Measurements from ENCODE around the gene KCNA5.

KCNA5 gene

GRCh38 chr12:5040368-5040767 is 3.3 kb upstream of the KCNA5 start:
- H3K27ac ChIP-seq (ENCODE audit: insufficient read depth in 1 of 2, low read depth in 1 of 2, low read length in 2 of 2, poor library complexity in 1 of 2, severe bottlenecking in 2 of 2): no peak overlapping the region
- no peak for DNase-seq
- peaks cover 7 to 52% (median 33%) of the 10 kb centered on the region in 5 experiments for H3K27me3 ChIP-seq (replicated peaks in 2 of 5; ENCODE audit: control insufficient read depth in 4 of 5, insufficient read depth in 5 of 5, low read length in 4 of 5)
- WGBS (ENCODE audit: insufficient coverage): 17% methylated on average over 1 of the region's 5 CpGs
- no peak overlapping the region for H3K4me3 ChIP-seq (ENCODE audit: control insufficient read depth in 1 of 7, extremely low read depth in 1 of 7, insufficient read depth in 4 of 7, low read depth in 2 of 7, low read length in 6 of 7)
- peaks cover 0 to 6% (median 1%) of the 10 kb centered on the region in 5 experiments for H3K9me3 ChIP-seq (ENCODE audit: control extremely low read depth in 1 of 5, control insufficient read depth in 4 of 5, insufficient read depth in 2 of 5, low read depth in 1 of 5, low read length in 4 of 5)
- peaks cover 0 to 13% (median 4%) of the 10 kb centered on the region in 4 experiments for H3K4me1 ChIP-seq (ENCODE audit: control extremely low read depth in 1 of 4, control insufficient read depth in 4 of 4, insufficient read depth in 4 of 4, low read length in 3 of 4)
- H3K36me3 ChIP-seq (ENCODE audit: control insufficient read depth in 4 of 4, insufficient read depth in 4 of 4, low read length in 3 of 4): no peaks in the 10 kb centered on the region
- CTCF ChIA-PET: interaction anchor here (1.1 to 1.8 kb wide), 3 partner anchors 10 to 19 kb away, joined by 3 to 5 read pairs (median 4); no protein-coding TSS in a partner anchor
- POLR2A ChIA-PET: no interaction called here

GRCh38 chr12:5044420-5045295 is 979 bp downstream of the KCNA5 start:
- H3K27me3 ChIP-seq (replicated peaks in 2 of 5; ENCODE audit: control insufficient read depth in 4 of 5, insufficient read depth in 5 of 5, low read length in 4 of 5): peaks cover 7 to 74% (median 31%) of the 10 kb centered on the region in 5 experiments
- CTCF ChIA-PET: no interaction called here
- WGBS (ENCODE audit: insufficient coverage): 54% methylated on average over 66 of the region's 71 CpGs

DNA sequence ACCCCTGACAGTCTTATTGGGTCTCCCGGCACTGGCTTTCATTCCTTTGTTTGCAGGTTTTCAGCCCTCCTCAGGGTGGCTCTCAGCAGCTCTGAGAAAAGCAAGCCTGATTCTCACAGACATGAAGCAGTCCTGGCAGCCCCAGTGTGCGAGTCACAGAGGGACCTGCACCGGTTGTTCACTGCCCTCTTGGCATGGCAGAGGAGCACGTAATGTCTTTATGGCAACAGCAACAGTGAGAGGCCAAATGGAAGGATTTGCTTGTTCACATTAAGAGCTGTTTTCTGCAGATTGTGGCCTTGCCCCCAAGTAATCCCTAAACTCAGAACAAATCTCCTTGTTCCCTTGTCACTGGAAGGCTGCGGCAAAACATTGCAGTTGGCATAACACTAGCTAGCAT is 3.4 kb downstream of the KCNA5 start:
- H3K36me3 ChIP-seq (ENCODE audit: control insufficient read depth in 4 of 4, insufficient read depth in 4 of 4, low read length in 3 of 4): no peaks in the 10 kb centered on the region
- H3K27me3 ChIP-seq (replicated peaks in 2 of 5; ENCODE audit: control insufficient read depth in 4 of 5, insufficient read depth in 5 of 5, low read length in 4 of 5): peaks cover 2 to 56% (median 19%) of the 10 kb centered on the region in 5 experiments
- WGBS (ENCODE audit: insufficient coverage): 97% methylated on average over 5 of the region's 5 CpGs
- CTCF ChIA-PET: interaction anchor here (0.6 kb wide), 1 partner anchor 1617 kb away, joined by 3 read pairs; no protein-coding TSS in a partner anchor
- H3K27ac ChIP-seq (ENCODE audit: insufficient read depth in 1 of 2, low read depth in 1 of 2, low read length in 2 of 2, poor library complexity in 1 of 2, severe bottlenecking in 2 of 2): no peak overlapping the region
- peaks cover 0 to 19% (median 13%) of the 10 kb centered on the region in 4 experiments for H3K4me1 ChIP-seq (ENCODE audit: control extremely low read depth in 1 of 4, control insufficient read depth in 4 of 4, insufficient read depth in 4 of 4, low read length in 3 of 4)
- no peak overlapping the region for H3K4me3 ChIP-seq (ENCODE audit: control insufficient read depth in 1 of 7, extremely low read depth in 1 of 7, insufficient read depth in 4 of 7, low read depth in 2 of 7, low read length in 6 of 7)
- POLR2A ChIA-PET: interaction anchor here (0.6 kb wide), 1 partner anchor 166 kb away, joined by 3 read pairs; no protein-coding TSS in a partner anchor
- DNase-seq: no peak
- no peaks in the 10 kb centered on the region for H3K9me3 ChIP-seq (ENCODE audit: control extremely low read depth in 1 of 5, control insufficient read depth in 4 of 5, insufficient read depth in 2 of 5, low read depth in 1 of 5, low read length in 4 of 5)

More at GRCh38 chr12:5044420-5045295, 979 bp downstream of the KCNA5 start:
- H3K27ac ChIP-seq (ENCODE audit: insufficient read depth in 1 of 2, low read depth in 1 of 2, low read length in 2 of 2, poor library complexity in 1 of 2, severe bottlenecking in 2 of 2): no peak overlapping the region
- H3K9me3 ChIP-seq (ENCODE audit: control extremely low read depth in 1 of 5, control insufficient read depth in 4 of 5, insufficient read depth in 2 of 5, low read depth in 1 of 5, low read length in 4 of 5): peaks cover 0 to 6% (median 0%) of the 10 kb centered on the region in 5 experiments
- POLR2A ChIA-PET: no interaction called here
- H3K36me3 ChIP-seq (ENCODE audit: control insufficient read depth in 4 of 4, insufficient read depth in 4 of 4, low read length in 3 of 4): no peaks in the 10 kb centered on the region
- peak overlapping the region in 1 of 7 experiments; percentile 48 for H3K4me3 ChIP-seq (ENCODE audit: control insufficient read depth in 1 of 7, extremely low read depth in 1 of 7, insufficient read depth in 4 of 7, low read depth in 2 of 7, low read length in 6 of 7)
- peaks cover 0 to 13% (median 4%) of the 10 kb centered on the region in 4 experiments for H3K4me1 ChIP-seq (ENCODE audit: control extremely low read depth in 1 of 4, control insufficient read depth in 4 of 4, insufficient read depth in 4 of 4, low read length in 3 of 4)
- DNase-seq: no peak

- peaks cover 0 to 50% (median 15%) of the 10 kb centered on the region in 5 experiments for H3K27me3 ChIP-seq (replicated peaks in 2 of 5; ENCODE audit: control insufficient read depth in 4 of 5, insufficient read depth in 5 of 5, low read length in 4 of 5)
Measured at GRCh38 chr12:5047729-5048128, 4.0 kb downstream of the KCNA5 start.

GRCh38 chr12:5050542-5050941 is 6.9 kb downstream of the KCNA5 start:
- H3K4me1 ChIP-seq (ENCODE audit: control extremely low read depth in 1 of 4, control insufficient read depth in 4 of 4, insufficient read depth in 4 of 4, low read length in 3 of 4): peaks cover 0 to 21% (median 15%) of the 10 kb centered on the region in 4 experiments
- 84% methylated on average over 3 of the region's 3 CpGs for WGBS (ENCODE audit: insufficient coverage)
- H3K36me3 ChIP-seq (ENCODE audit: control insufficient read depth in 4 of 4, insufficient read depth in 4 of 4, low read length in 3 of 4): no peaks in the 10 kb centered on the region
- H3K27ac ChIP-seq (ENCODE audit: insufficient read depth in 1 of 2, low read depth in 1 of 2, low read length in 2 of 2, poor library complexity in 1 of 2, severe bottlenecking in 2 of 2): no peak overlapping the region
- peaks cover 0 to 22% (median 10%) of the 10 kb centered on the region in 5 experiments for H3K27me3 ChIP-seq (replicated peaks in 2 of 5; ENCODE audit: control insufficient read depth in 4 of 5, insufficient read depth in 5 of 5, low read length in 4 of 5)
- H3K9me3 ChIP-seq (ENCODE audit: control extremely low read depth in 1 of 5, control insufficient read depth in 4 of 5, insufficient read depth in 2 of 5, low read depth in 1 of 5, low read length in 4 of 5): no peaks in the 10 kb centered on the region
- ChIA-PET CTCF (interaction anchor here (1.1 to 1.3 kb wide), 3 partner anchors 15 to 193 kb away, joined by 3 read pairs; no protein-coding TSS in a partner anchor), POLR2A (no interaction called here)
- no peak for DNase-seq
- no peak overlapping the region for H3K4me3 ChIP-seq (ENCODE audit: control insufficient read depth in 1 of 7, extremely low read depth in 1 of 7, insufficient read depth in 4 of 7, low read depth in 2 of 7, low read length in 6 of 7)

More at GRCh38 chr12:5047729-5048128, 4.0 kb downstream of the KCNA5 start:
- no peak for DNase-seq
- Histone ChIP-seq H3K4me3 (ENCODE audit: control insufficient read depth in 1 of 7, extremely low read depth in 1 of 7, insufficient read depth in 4 of 7, low read depth in 2 of 7, low read length in 6 of 7) (no peak overlapping the region), H3K36me3 (ENCODE audit: control insufficient read depth in 4 of 4, insufficient read depth in 4 of 4, low read length in 3 of 4) (no peaks in the 10 kb centered on the region), H3K9me3 (ENCODE audit: control extremely low read depth in 1 of 5, control insufficient read depth in 4 of 5, insufficient read depth in 2 of 5, low read depth in 1 of 5, low read length in 4 of 5) (no peaks in the 10 kb centered on the region), H3K4me1 (ENCODE audit: control extremely low read depth in 1 of 4, control insufficient read depth in 4 of 4, insufficient read depth in 4 of 4, low read length in 3 of 4) (peaks cover 0 to 24% (median 18%) of the 10 kb centered on the region in 4 experiments), H3K27ac (ENCODE audit: insufficient read depth in 1 of 2, low read depth in 1 of 2, low read length in 2 of 2, poor library complexity in 1 of 2, severe bottlenecking in 2 of 2) (no peak overlapping the region)
- CTCF ChIA-PET: interaction anchor here (0.8 kb wide), 1 partner anchor 9 kb away, joined by 3 read pairs; no protein-coding TSS in a partner anchor
- POLR2A ChIA-PET: no interaction called here
- WGBS (ENCODE audit: insufficient coverage): 77% methylated on average over 6 of the region's 6 CpGs

GRCh38 chr12:5051334-5051733 is 7.7 kb downstream of the KCNA5 start:
- WGBS (ENCODE audit: insufficient coverage): 100% methylated on average over 2 of the region's 2 CpGs
- no peaks in the 10 kb centered on the region for H3K9me3 ChIP-seq (ENCODE audit: control extremely low read depth in 1 of 5, control insufficient read depth in 4 of 5, insufficient read depth in 2 of 5, low read depth in 1 of 5, low read length in 4 of 5)
- CTCF ChIA-PET: no interaction called here
- peaks cover 0 to 21% (median 15%) of the 10 kb centered on the region in 4 experiments for H3K4me1 ChIP-seq (ENCODE audit: control extremely low read depth in 1 of 4, control insufficient read depth in 4 of 4, insufficient read depth in 4 of 4, low read length in 3 of 4)
- no peak overlapping the region for H3K27ac ChIP-seq (ENCODE audit: insufficient read depth in 1 of 2, low read depth in 1 of 2, low read length in 2 of 2, poor library complexity in 1 of 2, severe bottlenecking in 2 of 2)
- H3K4me3 ChIP-seq (ENCODE audit: control insufficient read depth in 1 of 7, extremely low read depth in 1 of 7, insufficient read depth in 4 of 7, low read depth in 2 of 7, low read length in 6 of 7): no peak overlapping the region
- POLR2A ChIA-PET: no interaction called here
- H3K36me3 ChIP-seq (ENCODE audit: control insufficient read depth in 4 of 4, insufficient read depth in 4 of 4, low read length in 3 of 4): no peaks in the 10 kb centered on the region
- peaks cover 0 to 14% (median 4%) of the 10 kb centered on the region in 5 experiments for H3K27me3 ChIP-seq (replicated peaks in 2 of 5; ENCODE audit: control insufficient read depth in 4 of 5, insufficient read depth in 5 of 5, low read length in 4 of 5)
- DNase-seq: no peak

DNA sequence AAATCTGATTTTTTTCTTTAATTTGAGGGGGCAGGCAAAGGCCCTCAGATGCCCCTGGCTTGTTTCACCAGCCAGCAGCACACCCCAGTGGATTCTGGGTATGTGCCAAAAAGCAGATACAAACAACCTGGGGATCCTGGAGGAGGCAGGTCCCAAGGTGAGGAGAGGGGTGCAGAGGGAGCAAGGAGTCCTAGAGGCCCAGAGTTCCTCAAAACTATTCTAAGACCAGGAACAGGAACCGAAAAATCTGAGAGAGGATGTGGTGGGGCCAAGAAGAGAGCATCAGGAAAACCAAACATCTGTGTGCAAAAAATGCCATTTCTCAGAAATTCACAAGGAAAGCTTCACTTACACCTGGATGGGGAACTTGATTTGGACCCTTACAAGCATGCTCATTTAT is 8.2 kb downstream of the KCNA5 start:
- ChIA-PET POLR2A (no interaction called here), CTCF (no interaction called here)
- H3K27ac ChIP-seq (ENCODE audit: insufficient read depth in 1 of 2, low read depth in 1 of 2, low read length in 2 of 2, poor library complexity in 1 of 2, severe bottlenecking in 2 of 2): no peak overlapping the region
- no peak overlapping the region for H3K4me3 ChIP-seq (ENCODE audit: control insufficient read depth in 1 of 7, extremely low read depth in 1 of 7, insufficient read depth in 4 of 7, low read depth in 2 of 7, low read length in 6 of 7)
- peaks cover 0 to 8% (median 4%) of the 10 kb centered on the region in 5 experiments for H3K27me3 ChIP-seq (replicated peaks in 2 of 5; ENCODE audit: control insufficient read depth in 4 of 5, insufficient read depth in 5 of 5, low read length in 4 of 5)
- H3K9me3 ChIP-seq (ENCODE audit: control extremely low read depth in 1 of 5, control insufficient read depth in 4 of 5, insufficient read depth in 2 of 5, low read depth in 1 of 5, low read length in 4 of 5): no peaks in the 10 kb centered on the region
- H3K36me3 ChIP-seq (ENCODE audit: control insufficient read depth in 4 of 4, insufficient read depth in 4 of 4, low read length in 3 of 4): no peaks in the 10 kb centered on the region
- peaks cover 0 to 21% (median 15%) of the 10 kb centered on the region in 4 experiments for H3K4me1 ChIP-seq (ENCODE audit: control extremely low read depth in 1 of 4, control insufficient read depth in 4 of 4, insufficient read depth in 4 of 4, low read length in 3 of 4)
- peak in 2 of 3 donors; percentile 14 to 20 for DNase-seq
- 0% methylated on average over 1 of the region's 1 CpG for WGBS (ENCODE audit: insufficient coverage)
